Dermis microvascular lymphatic vessel endothelial cell (primary cell): Measurements from ENCODE around the gene EPC1. TPM values are rescaled to one million over a fixed set of nuclear protein-coding genes. Genes with fewer than 3 reads are reported as not detected.
"Not testable (repeated sequence)": the region's sequence is repeated elsewhere in the genome, so short reads cannot be mapped to it uniquely, and the experiment has no call there.

ENCODE experiments used
- DNase-seq, 2 donors: peaks; one replicate each; pipeline versions ENCODE4 v3.0.0 to v3.0.0-alpha.2; 2010; ENCODE audit warnings: low read depth in 2 of 2
- total RNA-seq: library from RNA; depleted of rRNA; stranded (reverse); fragments of >200 nt; gene quantifications from 2 replicates; pipeline ENCODE4 v1.2.1, GENCODE V29; 2014

The EPC1 gene
- 15.4 and 28.2 TPM in 2 replicates for total RNA-seq

GRCh38 chr10:32346551-32347362 lies at the start of gene EPC1:
EPC1 (minus strand) TSS chr10:32347158; CDS start chr10:32346915, 243 bp downstream.
- peak; percentile 78 to 91 for DNase-seq

- DNase-seq: no peak
These were observed 47.0 kb upstream of the EPC1 start for GRCh38 chr10:32393911-32394310.

- DNase-seq: not testable (repeated sequence)
These were observed 45.3 kb upstream of the EPC1 start for GRCh38 chr10:32392284-32392683.

- no peak for DNase-seq
These were observed 43.2 kb upstream of the EPC1 start for GRCh38 chr10:32390193-32390592.

- peak in 1 of 2 donors; percentile 12 for DNase-seq
These were observed 41.5 kb upstream of the EPC1 start for GRCh38 chr10:32388258-32389027.

GRCh38 chr10:32386623-32387260 lies 39.8 kb upstream of the EPC1 start:
- DNase-seq: no peak

GRCh38 chr10:32384171-32384570 lies 37.2 kb upstream of the EPC1 start:
- no peak for DNase-seq

- no peak for DNase-seq
These were observed 34.2 kb upstream of the EPC1 start for GRCh38 chr10:32381165-32381564.

- no peak for DNase-seq
These were observed 33.1 kb upstream of the EPC1 start for GRCh38 chr10:32379950-32380551.

- DNase-seq: peak; percentile 56 to 62
These were observed 32.5 kb upstream of the EPC1 start for GRCh38 chr10:32379318-32379949.

GRCh38 chr10:32378363-32379317 lies 31.7 kb upstream of the EPC1 start:
- peak; percentile 86 to 92 for DNase-seq

GRCh38 chr10:32377458-32378259 lies 30.7 kb upstream of the EPC1 start:
- DNase-seq: peak; percentile 64

- no peak for DNase-seq
These were observed 29.8 kb upstream of the EPC1 start for GRCh38 chr10:32376771-32377170.

GRCh38 chr10:32376097-32376496 lies 29.1 kb upstream of the EPC1 start:
- no peak for DNase-seq

- no peak for DNase-seq
These were observed 28.7 kb upstream of the EPC1 start for GRCh38 chr10:32375631-32376030.

- DNase-seq: no peak
These were observed 27.6 kb upstream of the EPC1 start for GRCh38 chr10:32374605-32375004.

GRCh38 chr10:32373496-32373895 lies 26.5 kb upstream of the EPC1 start:
- DNase-seq: no peak

- DNase-seq: no peak
These were observed 26.1 kb upstream of the EPC1 start for GRCh38 chr10:32373031-32373430.
